Hematopoietic multipotent progenitor cell treated with erythropoietin and hydrocortisone succinate and interleukin-3 and kit ligand, for 15 days (in vitro differentiated cells): ENCODE data around the gene GOLGA5.
"Not testable (repeated sequence)": the region's sequence is repeated elsewhere in the genome, so short reads cannot be mapped to it uniquely, and the experiment has no call there.

ENCODE experiments used
- DNase-seq: peaks from one replicate; pipeline ENCODE4 v3.0.0-alpha.2; 2015; ENCODE audit warnings: low spot score

Gene GOLGA5

GRCh38 chr14:92832137-92832700, 38.1 kb downstream of the GOLGA5 start:
- DNase-seq = no peak

GRCh38 chr14:92841930-92842329, 47.8 kb downstream of the GOLGA5 start:
- no peak for DNase-seq

GRCh38 chr14:92844204-92844603, 50.1 kb downstream of the GOLGA5 start:
- no peak for DNase-seq

- DNase-seq = no peak
These were observed 52.2 kb downstream of the GOLGA5 start for GRCh38 chr14:92846162-92846897.

GRCh38 chr14:92847278-92847677, 53.2 kb downstream of the GOLGA5 start:
- no peak for DNase-seq

GRCh38 chr14:92847749-92848148, 53.6 kb downstream of the GOLGA5 start:
- no peak for DNase-seq

- no peak for DNase-seq
These were observed 54.8 kb downstream of the GOLGA5 start for GRCh38 chr14:92848887-92849286.

- no peak for DNase-seq
These were observed 56.4 kb downstream of the GOLGA5 start for GRCh38 chr14:92850492-92850891.

GRCh38 chr14:92853136-92853535, 59.0 kb downstream of the GOLGA5 start:
- not testable (repeated sequence) for DNase-seq

GRCh38 chr14:92860049-92860840, 66.1 kb downstream of the GOLGA5 start:
- DNase-seq = no peak

GRCh38 chr14:92861856-92862745, 68.0 kb downstream of the GOLGA5 start:
- DNase-seq = no peak

- DNase-seq = no peak
These were observed 69.4 kb downstream of the GOLGA5 start for GRCh38 chr14:92863286-92864080.

GRCh38 chr14:92865674-92866073, 71.6 kb downstream of the GOLGA5 start:
- DNase-seq = no peak

- DNase-seq = no peak
These were observed 72.2 kb downstream of the GOLGA5 start for GRCh38 chr14:92866181-92866752.

- no peak for DNase-seq
These were observed 73.1 kb downstream of the GOLGA5 start for GRCh38 chr14:92866901-92867865.

- no peak for DNase-seq
These were observed 81.0 kb downstream of the GOLGA5 start for GRCh38 chr14:92874962-92875661.

GRCh38 chr14:92877757-92878431, 83.8 kb downstream of the GOLGA5 start:
- DNase-seq = no peak

GRCh38 chr14:92880351-92880750, 86.2 kb downstream of the GOLGA5 start:
- no peak for DNase-seq
